ENCODE measurements around the gene CLSTN1. TPM values are rescaled to one million over a fixed set of nuclear protein-coding genes. Genes with fewer than 3 reads are reported as not detected.

Gene CLSTN1
- total RNA-seq, 3 donors from 2014 or later (not counting 1 experiment from before 2014, with no cell fraction given) = 83.1 to 114 (median 94.5) TPM

- H3K9me3 ChIP-seq (ENCODE audit: control insufficient read depth, insufficient read depth, low read length) = no peaks in the 10 kb centered on the region
- peak overlapping the region; percentile 69 for H3K27ac ChIP-seq (ENCODE audit: low read length)
- no peak for ATAC-seq
- TF ChIP-seq CTCF (IDR thresholded peaks at IDR 0.05) = no peak
- peaks cover 12% of the 10 kb centered on the region for H3K36me3 ChIP-seq (ENCODE audit: control insufficient read depth, insufficient read depth, low read length)
- Mint-ChIP-seq H3K4me3 (peak overlapping the region; percentile 83), H3K4me1 (peaks cover 66 to 78% of the 10 kb centered on the region in 2 donors), H3K27me3 (ENCODE audit: low read depth in 2 of 2) (no peaks in the 10 kb centered on the region), H3K9me3 (no peaks in the 10 kb centered on the region), H3K27ac (peak overlapping the region; percentile 95), H3K36me3 (no peaks in the 10 kb centered on the region)
- peak overlapping the region; percentile 37 for H3K4me3 ChIP-seq (ENCODE audit: low read length)
- WGBS (ENCODE audit: insufficient coverage) = 84% methylated on average over 11 of the region's 14 CpGs
- intact Hi-C loops (cut with micrococcal nuclease) = no loop called here
- no peaks in the 10 kb centered on the region for H3K27me3 ChIP-seq (ENCODE audit: control insufficient read depth, insufficient read depth, low read length)
- peaks cover 77% of the 10 kb centered on the region for H3K4me1 ChIP-seq (ENCODE audit: control insufficient read depth, insufficient read depth, low read length)
- DNase-seq = no peak
Observed at GRCh38 chr1:9688599-9688998, 135.2 kb downstream of the CLSTN1 start.

GRCh38 chr1:9687874-9688582 is 135.7 kb downstream of the CLSTN1 start:
- no peaks in the 10 kb centered on the region for H3K27me3 Mint-ChIP-seq (ENCODE audit: low read depth in 2 of 2)
- Histone ChIP-seq H3K9me3 (ENCODE audit: control insufficient read depth, insufficient read depth, low read length) (no peaks in the 10 kb centered on the region), H3K27me3 (ENCODE audit: control insufficient read depth, insufficient read depth, low read length) (no peaks in the 10 kb centered on the region), H3K4me1 (ENCODE audit: control insufficient read depth, insufficient read depth, low read length) (peaks cover 80% of the 10 kb centered on the region), H3K36me3 (ENCODE audit: control insufficient read depth, insufficient read depth, low read length) (peaks cover 10% of the 10 kb centered on the region), H3K27ac (ENCODE audit: low read length) (peak overlapping the region; percentile 69), H3K4me3 (ENCODE audit: low read length) (peak overlapping the region; percentile 32)
- peak overlapping the region; percentile 83 for H3K4me3 Mint-ChIP-seq
- no peak for ATAC-seq
- H3K27ac Mint-ChIP-seq = peak overlapping the region; percentile 95
- DNase-seq = peak; percentile 26 to 36
- no peak for TF ChIP-seq CTCF (IDR thresholded peaks at IDR 0.05)
- no peaks in the 10 kb centered on the region for H3K9me3 Mint-ChIP-seq
- no peaks in the 10 kb centered on the region for H3K36me3 Mint-ChIP-seq
- peaks cover 67 to 79% of the 10 kb centered on the region in 2 donors for H3K4me1 Mint-ChIP-seq
- intact Hi-C loops (cut with micrococcal nuclease) = loop anchor here (1.0 kb wide), 1 partner anchor 33 kb away; no protein-coding TSS in a partner anchor
- 36% methylated on average over 34 of the region's 34 CpGs for WGBS (ENCODE audit: insufficient coverage)

- peak overlapping the region; percentile 95 for H3K27ac Mint-ChIP-seq
- peaks cover 67 to 79% of the 10 kb centered on the region in 2 donors for H3K4me1 Mint-ChIP-seq
- Histone ChIP-seq H3K27ac (ENCODE audit: low read length) (peak overlapping the region; percentile 69), H3K9me3 (ENCODE audit: control insufficient read depth, insufficient read depth, low read length) (no peaks in the 10 kb centered on the region), H3K4me1 (ENCODE audit: control insufficient read depth, insufficient read depth, low read length) (peaks cover 83% of the 10 kb centered on the region), H3K4me3 (ENCODE audit: low read length) (peak overlapping the region; percentile 32), H3K27me3 (ENCODE audit: control insufficient read depth, insufficient read depth, low read length) (no peaks in the 10 kb centered on the region), H3K36me3 (ENCODE audit: control insufficient read depth, insufficient read depth, low read length) (peaks cover 10% of the 10 kb centered on the region)
- DNase-seq (peak; percentile 79 to 84), ATAC-seq (peak; percentile 72 to 79 (median 77))
- no peak for TF ChIP-seq CTCF (IDR thresholded peaks at IDR 0.05)
- H3K9me3 Mint-ChIP-seq = no peaks in the 10 kb centered on the region
- H3K36me3 Mint-ChIP-seq = no peaks in the 10 kb centered on the region
- no peaks in the 10 kb centered on the region for H3K27me3 Mint-ChIP-seq (ENCODE audit: low read depth in 2 of 2)
- peak overlapping the region; percentile 83 for H3K4me3 Mint-ChIP-seq
- 1% methylated on average over 42 of the region's 42 CpGs for WGBS (ENCODE audit: insufficient coverage)
- intact Hi-C loops (cut with micrococcal nuclease) = loop anchor here (1.0 kb wide), 1 partner anchor 32 kb away; no protein-coding TSS in a partner anchor
Observed at GRCh38 chr1:9687120-9687873, 136.5 kb downstream of the CLSTN1 start.

Data from natural killer cell (primary cell).